Measurements from ENCODE around the gene CCNH.

DNA sequence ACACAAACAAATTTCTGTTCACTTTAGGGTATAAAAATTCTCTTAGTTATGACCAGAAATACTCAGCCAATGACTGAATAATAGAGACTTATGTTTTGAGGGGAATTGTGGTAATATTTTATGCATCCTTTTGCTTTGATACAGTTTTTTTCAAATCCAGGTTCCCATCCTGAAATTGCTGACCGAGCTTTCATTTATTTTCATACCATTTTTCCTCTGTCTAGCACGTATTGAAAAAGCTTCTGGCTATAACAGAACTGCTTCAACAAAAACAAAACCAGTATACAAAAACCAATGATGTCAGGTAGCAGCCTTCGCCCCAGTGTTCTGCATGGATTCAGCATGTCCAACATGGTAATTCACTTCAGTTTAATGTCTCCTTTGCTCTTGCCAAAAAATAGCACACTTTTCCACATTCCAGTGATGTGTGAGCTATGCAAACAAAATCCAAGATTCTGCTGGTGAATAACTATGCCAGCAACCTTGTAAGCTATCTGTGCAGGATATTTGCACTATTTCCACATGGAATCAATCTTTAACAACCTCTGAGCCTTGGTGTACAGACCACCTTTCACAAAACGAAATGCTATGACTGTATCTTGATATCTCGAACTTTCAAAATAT, 22.0 kb downstream of the CCNH start:
- TF ChIP-seq, protein P1, sequence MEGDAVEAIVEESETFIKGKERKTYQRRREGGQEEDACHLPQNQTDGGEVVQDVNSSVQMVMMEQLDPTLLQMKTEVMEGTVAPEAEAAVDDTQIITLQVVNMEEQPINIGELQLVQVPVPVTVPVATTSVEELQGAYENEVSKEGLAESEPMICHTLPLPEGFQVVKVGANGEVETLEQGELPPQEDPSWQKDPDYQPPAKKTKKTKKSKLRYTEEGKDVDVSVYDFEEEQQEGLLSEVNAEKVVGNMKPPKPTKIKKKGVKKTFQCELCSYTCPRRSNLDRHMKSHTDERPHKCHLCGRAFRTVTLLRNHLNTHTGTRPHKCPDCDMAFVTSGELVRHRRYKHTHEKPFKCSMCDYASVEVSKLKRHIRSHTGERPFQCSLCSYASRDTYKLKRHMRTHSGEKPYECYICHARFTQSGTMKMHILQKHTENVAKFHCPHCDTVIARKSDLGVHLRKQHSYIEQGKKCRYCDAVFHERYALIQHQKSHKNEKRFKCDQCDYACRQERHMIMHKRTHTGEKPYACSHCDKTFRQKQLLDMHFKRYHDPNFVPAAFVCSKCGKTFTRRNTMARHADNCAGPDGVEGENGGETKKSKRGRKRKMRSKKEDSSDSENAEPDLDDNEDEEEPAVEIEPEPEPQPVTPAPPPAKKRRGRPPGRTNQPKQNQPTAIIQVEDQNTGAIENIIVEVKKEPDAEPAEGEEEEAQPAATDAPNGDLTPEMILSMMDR (IDR thresholded peaks at IDR 0.05) = no peak
- no peak for TF ChIP-seq EP300 (IDR thresholded peaks at IDR 0.05)
- TF ChIP-seq POLR2A (IDR thresholded peaks at IDR 0.05) = no peak

All from ovary (tissue), 3 donors.